SK-N-MC (cell line): ENCODE results near the gene DYRK2.

ENCODE experiments used
- DNase-seq: peaks from one replicate; pipeline ENCODE4 v3.0.0-alpha.2; 2011; ENCODE audit warnings: low read depth, low spot score
- H3K27ac ChIP-seq: fragments of 200-600 bp; sonication (generic); 2 replicates; pipeline ENCODE4 v1.5.1; 2016; ENCODE audit warnings: mixed run types
- H3K36me3 ChIP-seq: fragments of 200-600 bp; sonication (generic); 2 replicates; pipeline ENCODE4 v1.6.1; 2017; ENCODE audit warnings: antibody characterized with exemption, low read length, mixed read lengths; ENCODE audit not compliant: insufficient read depth
- H3K4me3 ChIP-seq: fragments of 200-600 bp; sonication (generic); 2 replicates; pipeline ENCODE4 v1.5.1; 2016
- H3K9ac ChIP-seq: fragments of 200-600 bp; sonication (generic); 2 replicates; pipeline ENCODE4 v1.8.0; 2017; ENCODE audit warnings: mixed run types, mixed read lengths; ENCODE audit not compliant: insufficient read length
- H3K9me3 ChIP-seq: fragments of 200-600 bp; sonication (generic); 2 replicates; pipeline ENCODE4 v1.6.1; 2017; ENCODE audit warnings: low read depth, mild to moderate bottlenecking, antibody characterized with exemption, low read length, moderate library complexity, mixed read lengths
- EZH2 ChIP-seq: fragments of 200-600 bp; sonication (generic); IDR thresholded peaks from one replicate; pipeline ENCODE4 v1.6.1; 2017; ENCODE audit warnings: antibody characterized with exemption
- FOXP2 ChIP-seq: optimal IDR thresholded peaks from 2 replicates; pipeline ENCODE3; 2011; ENCODE audit warnings: mild to moderate bottlenecking, moderate library complexity; ENCODE audit not compliant: insufficient read depth; ENCODE audit errors: extremely low read length, control extremely low read depth
- POLR2AphosphoS5 ChIP-seq: IDR thresholded peaks from 2 replicates; pipeline ENCODE4 v1.6.1; 2012; ENCODE audit warnings: mild to moderate bottlenecking, low read depth, low read length, borderline replicate concordance

Gene DYRK2

GRCh38 chr12:67690656-67691055, 42.1 kb downstream of the DYRK2 start:
- no peak for DNase-seq
- no peak overlapping the region for H3K4me3 ChIP-seq
- H3K27ac ChIP-seq = no peak overlapping the region
- no peak for TF ChIP-seq POLR2AphosphoS5
- no peak for TF ChIP-seq FOXP2
- TF ChIP-seq EZH2 = no peak
- no peaks in the 10 kb centered on the region for H3K9me3 ChIP-seq
- H3K9ac ChIP-seq = no peak overlapping the region
- no peaks in the 10 kb centered on the region for H3K36me3 ChIP-seq

- Histone ChIP-seq H3K9me3 (no peaks in the 10 kb centered on the region), H3K36me3 (no peaks in the 10 kb centered on the region), H3K4me3 (no peak overlapping the region), H3K9ac (no peak overlapping the region), H3K27ac (no peak overlapping the region)
- TF ChIP-seq EZH2 (no peak), FOXP2 (no peak), POLR2AphosphoS5 (no peak)
- no peak for DNase-seq
These were observed 42.7 kb downstream of the DYRK2 start for GRCh38 chr12:67691220-67691619.

- Histone ChIP-seq H3K9me3 (no peaks in the 10 kb centered on the region), H3K27ac (no peak overlapping the region), H3K9ac (no peak overlapping the region), H3K4me3 (no peak overlapping the region), H3K36me3 (no peaks in the 10 kb centered on the region)
- no peak for TF ChIP-seq EZH2
- no peak for TF ChIP-seq POLR2AphosphoS5
- no peak for TF ChIP-seq FOXP2
- DNase-seq = no peak
These were observed 43.6 kb downstream of the DYRK2 start for GRCh38 chr12:67692135-67692534.

DNA sequence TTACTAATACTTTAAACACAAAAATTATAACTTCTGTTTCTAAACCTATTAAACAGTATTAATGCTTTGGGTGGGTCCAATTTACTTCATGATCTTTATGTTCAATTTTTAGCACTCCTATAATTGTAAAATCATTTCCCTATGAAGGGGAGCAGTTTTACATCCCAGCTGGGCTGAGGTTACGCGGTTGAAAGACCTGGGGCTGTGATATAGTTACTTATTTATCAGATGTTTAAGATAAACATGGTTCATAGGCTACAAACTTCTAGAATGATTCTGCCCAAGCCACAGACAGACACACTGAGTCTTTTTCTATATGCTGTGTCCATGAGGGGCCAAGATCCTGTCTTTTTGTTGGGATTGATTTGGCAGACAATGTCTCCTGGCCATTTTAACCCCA, 44.4 kb downstream of the DYRK2 start:
- H3K27ac ChIP-seq = no peak overlapping the region
- no peaks in the 10 kb centered on the region for H3K36me3 ChIP-seq
- TF ChIP-seq EZH2 = no peak
- no peak for TF ChIP-seq FOXP2
- TF ChIP-seq POLR2AphosphoS5 = no peak
- H3K4me3 ChIP-seq = no peak overlapping the region
- H3K9me3 ChIP-seq = no peaks in the 10 kb centered on the region
- no peak overlapping the region for H3K9ac ChIP-seq
- DNase-seq = no peak

DNA sequence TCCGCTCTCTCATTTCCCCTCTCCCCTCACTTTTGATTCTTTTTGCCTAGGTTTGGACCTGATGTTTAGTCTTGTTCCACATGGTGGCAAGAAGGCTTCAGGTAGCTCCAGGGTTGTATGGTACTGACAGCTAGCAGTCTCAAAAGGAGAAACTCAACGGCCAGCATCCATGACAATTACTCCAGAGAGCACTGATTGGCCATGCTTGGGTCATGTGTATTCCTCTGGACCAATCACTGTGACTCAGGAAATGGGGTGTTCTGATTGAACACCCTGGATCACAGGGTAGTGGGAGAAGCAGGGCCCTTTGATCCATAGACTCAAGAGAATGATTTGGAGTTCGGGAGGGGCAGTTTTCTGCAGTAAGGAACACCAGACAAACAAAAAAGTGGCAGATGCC, 45.3 kb downstream of the DYRK2 start:
- no peak for DNase-seq
- TF ChIP-seq POLR2AphosphoS5 (no peak), EZH2 (no peak), FOXP2 (no peak)
- H3K9ac ChIP-seq = no peak overlapping the region
- no peaks in the 10 kb centered on the region for H3K9me3 ChIP-seq
- no peak overlapping the region for H3K4me3 ChIP-seq
- no peak overlapping the region for H3K27ac ChIP-seq
- no peaks in the 10 kb centered on the region for H3K36me3 ChIP-seq

DNA sequence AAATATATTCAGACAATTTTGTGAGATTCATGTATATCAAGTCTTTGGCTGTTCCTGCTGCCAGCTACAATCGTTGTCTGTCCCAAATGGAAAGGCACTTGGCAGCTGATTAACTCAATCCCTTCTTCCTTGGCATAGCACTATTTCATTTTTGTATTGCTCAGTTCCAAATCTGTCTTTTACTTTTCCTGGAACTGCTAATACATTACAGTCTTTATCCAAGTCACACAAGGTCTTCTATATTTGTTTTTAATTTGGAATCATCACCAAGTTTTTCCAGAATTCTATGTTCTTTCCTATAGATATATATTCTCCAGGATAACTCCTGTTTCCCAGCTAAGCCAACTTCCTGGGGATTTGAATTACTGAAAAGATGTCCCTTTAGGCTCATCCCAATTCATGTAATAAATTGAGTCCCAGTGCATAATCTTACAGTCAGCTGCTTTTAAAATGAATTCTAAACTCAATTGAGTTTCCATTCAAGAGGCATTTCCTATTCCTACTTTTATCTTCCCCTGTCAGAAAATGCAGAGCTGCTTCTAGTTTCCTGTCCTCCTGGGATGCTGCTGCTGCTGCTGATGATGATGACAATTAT, 45.9 kb downstream of the DYRK2 start:
- H3K27ac ChIP-seq = no peak overlapping the region
- no peak overlapping the region for H3K9ac ChIP-seq
- no peak overlapping the region for H3K4me3 ChIP-seq
- no peak for DNase-seq
- no peaks in the 10 kb centered on the region for H3K9me3 ChIP-seq
- H3K36me3 ChIP-seq = no peaks in the 10 kb centered on the region
- TF ChIP-seq FOXP2 = no peak
- TF ChIP-seq EZH2 = no peak

DNA sequence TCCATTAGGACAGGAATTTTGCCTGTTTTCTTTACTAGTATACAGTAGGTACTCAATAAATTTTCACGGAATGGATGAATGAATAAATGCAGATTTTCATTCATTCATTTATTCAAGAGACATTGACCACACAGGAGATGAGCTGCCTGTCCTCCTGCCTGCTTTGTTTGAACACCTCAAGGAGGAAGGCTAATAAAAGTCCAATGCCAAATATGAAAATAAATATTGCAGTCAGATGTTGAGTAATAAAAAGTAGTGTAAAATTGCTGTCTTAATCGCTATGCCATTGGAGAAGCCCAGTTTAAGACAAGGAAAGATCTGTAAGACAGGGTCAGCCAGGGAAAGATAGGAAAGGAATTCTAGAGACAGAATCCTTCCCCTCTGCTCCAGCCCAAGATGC, 47.4 kb downstream of the DYRK2 start:
- Histone ChIP-seq H3K4me3 (no peak overlapping the region), H3K9ac (no peak overlapping the region), H3K27ac (no peak overlapping the region), H3K36me3 (no peaks in the 10 kb centered on the region), H3K9me3 (no peaks in the 10 kb centered on the region)
- DNase-seq = no peak
- TF ChIP-seq POLR2AphosphoS5 (no peak), EZH2 (no peak), FOXP2 (no peak)

GRCh38 chr12:67697443-67697842, 48.9 kb downstream of the DYRK2 start:
- no peak for DNase-seq
- H3K4me3 ChIP-seq = no peak overlapping the region

DNA sequence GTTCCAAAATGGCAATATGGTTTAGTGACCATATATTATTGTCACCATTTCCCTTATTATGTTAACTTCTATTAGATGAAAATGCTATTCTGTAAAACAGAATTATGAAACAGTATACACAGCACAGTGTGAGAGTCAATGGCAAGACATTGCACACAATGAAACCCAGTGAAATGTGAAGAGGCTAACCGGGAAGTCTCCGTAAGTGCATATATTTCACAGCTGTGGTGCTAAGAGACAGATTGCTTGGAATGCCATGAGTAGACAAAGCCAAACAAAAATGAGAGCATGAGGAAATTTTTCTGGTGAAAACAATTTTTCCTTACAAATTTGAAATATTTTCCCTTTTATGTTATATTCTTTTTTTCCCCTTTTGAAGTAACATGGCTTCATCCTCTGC, 49.4 kb downstream of the DYRK2 start:
- Histone ChIP-seq H3K4me3 (peak overlapping the region; percentile 78), H3K9ac (peak overlapping the region; percentile 53), H3K36me3 (no peaks in the 10 kb centered on the region), H3K27ac (no peak overlapping the region), H3K9me3 (no peaks in the 10 kb centered on the region)
- TF ChIP-seq FOXP2 (no peak), POLR2AphosphoS5 (no peak), EZH2 (no peak)
- DNase-seq = no peak

More at GRCh38 chr12:67697443-67697842, 48.9 kb downstream of the DYRK2 start:
- H3K27ac ChIP-seq = no peak overlapping the region
- H3K36me3 ChIP-seq = no peaks in the 10 kb centered on the region
- no peaks in the 10 kb centered on the region for H3K9me3 ChIP-seq
- no peak for TF ChIP-seq EZH2
- TF ChIP-seq POLR2AphosphoS5 = no peak
- no peak for TF ChIP-seq FOXP2
- H3K9ac ChIP-seq = no peak overlapping the region
